Bronchial epithelial cell (primary cell): ENCODE results near the gene TNP2. TPM values are rescaled to one million over a fixed set of nuclear protein-coding genes. Genes with fewer than 3 reads are reported as not detected.

Source experiments
- DNase-seq: peaks from one replicate; pipeline ENCODE4 v3.0.0-alpha.2; 2010; ENCODE audit warnings: low read depth
- FAIRE-seq: peaks from 2 replicates; lab custom pipeline; 2011; peaks lifted over from hg19 to GRCh38; lab: Jason Lieb, UNC
- H3K27me3 ChIP-seq: 2 replicates; pipeline ENCODE4 v1.5.1; 2011; ENCODE audit warnings: low read length; ENCODE audit not compliant: control insufficient read depth, insufficient read depth
- H3K36me3 ChIP-seq: 2 replicates; pipeline ENCODE4 v1.5.1; 2011; ENCODE audit warnings: low read length; ENCODE audit not compliant: control insufficient read depth, insufficient read depth
- H3K4me3 ChIP-seq: 2 replicates; pipeline ENCODE4 v1.5.1; 2011; ENCODE audit warnings: mild to moderate bottlenecking, low read depth, low read length, control low read depth
- total RNA-seq: library from RNA; depleted of rRNA; stranded (reverse); fragments of >200 nt; gene quantifications from 2 replicates; pipeline ENCODE4 v1.2.1, GENCODE V29; 2014
- TF ChIP-seq, protein P1 (sequence below): IDR thresholded peaks from 2 replicates; pipeline ENCODE4 v1.5.1; 2011; ENCODE audit warnings: mild to moderate bottlenecking, moderate library complexity, low read length, control low read depth, inconsistent platforms; ENCODE audit not compliant: insufficient read depth, severe bottlenecking

Gene TNP2
- total RNA-seq, 1 donor from 2014 or later: not detected

DNA sequence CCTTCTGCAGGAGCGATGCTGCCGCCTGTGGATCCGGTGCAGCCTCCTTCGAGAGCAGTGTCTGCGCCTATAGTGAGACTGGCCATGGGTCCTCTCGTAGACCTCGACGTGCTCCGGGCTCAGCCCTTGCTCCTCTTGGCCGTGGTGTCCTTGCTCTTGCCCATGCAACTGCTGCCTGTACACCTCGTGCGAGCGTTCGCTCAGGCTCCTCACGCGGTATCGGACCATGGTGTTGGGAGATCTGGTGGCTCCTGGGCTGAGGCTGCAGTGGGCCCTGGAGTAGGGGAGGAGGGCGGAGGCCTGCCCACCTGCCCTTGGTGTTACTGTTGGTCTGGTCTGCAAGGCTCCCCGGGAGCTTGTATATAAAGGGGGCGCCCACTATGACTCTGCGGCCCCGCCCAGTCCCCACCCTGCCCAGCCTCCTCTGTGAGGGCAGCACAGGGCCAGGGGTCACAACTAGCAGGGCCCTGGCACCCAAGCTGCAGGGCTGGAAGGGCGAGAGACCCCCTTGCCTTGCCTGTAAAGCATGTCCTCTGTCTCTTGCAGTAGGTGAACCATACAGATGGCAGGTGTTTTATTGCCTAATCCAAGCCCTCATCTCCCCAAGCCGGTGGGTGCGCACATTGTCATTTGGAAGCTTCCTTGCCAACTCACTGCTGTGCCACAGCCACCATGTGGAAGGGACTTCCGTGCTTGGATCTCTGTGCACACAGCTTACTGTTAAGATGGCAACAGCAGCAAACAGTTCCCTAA is 7.2 kb upstream of the TNP2 start, which contains the start of gene PRM2:
PRM2 (minus strand) TSS at position 338 of the 753 bp plus-strand sequence; CDS start at position 228, 110 bp downstream.
- TF ChIP-seq, protein P1, sequence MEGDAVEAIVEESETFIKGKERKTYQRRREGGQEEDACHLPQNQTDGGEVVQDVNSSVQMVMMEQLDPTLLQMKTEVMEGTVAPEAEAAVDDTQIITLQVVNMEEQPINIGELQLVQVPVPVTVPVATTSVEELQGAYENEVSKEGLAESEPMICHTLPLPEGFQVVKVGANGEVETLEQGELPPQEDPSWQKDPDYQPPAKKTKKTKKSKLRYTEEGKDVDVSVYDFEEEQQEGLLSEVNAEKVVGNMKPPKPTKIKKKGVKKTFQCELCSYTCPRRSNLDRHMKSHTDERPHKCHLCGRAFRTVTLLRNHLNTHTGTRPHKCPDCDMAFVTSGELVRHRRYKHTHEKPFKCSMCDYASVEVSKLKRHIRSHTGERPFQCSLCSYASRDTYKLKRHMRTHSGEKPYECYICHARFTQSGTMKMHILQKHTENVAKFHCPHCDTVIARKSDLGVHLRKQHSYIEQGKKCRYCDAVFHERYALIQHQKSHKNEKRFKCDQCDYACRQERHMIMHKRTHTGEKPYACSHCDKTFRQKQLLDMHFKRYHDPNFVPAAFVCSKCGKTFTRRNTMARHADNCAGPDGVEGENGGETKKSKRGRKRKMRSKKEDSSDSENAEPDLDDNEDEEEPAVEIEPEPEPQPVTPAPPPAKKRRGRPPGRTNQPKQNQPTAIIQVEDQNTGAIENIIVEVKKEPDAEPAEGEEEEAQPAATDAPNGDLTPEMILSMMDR: no peak
- FAIRE-seq: no peak
- no peak within 1 kb of the TSS for H3K4me3 ChIP-seq
- H3K27me3 ChIP-seq: peaks cover 2% of the 10 kb centered on the region
- no peaks in the 10 kb centered on the region for H3K36me3 ChIP-seq
- DNase-seq: no peak

DNA sequence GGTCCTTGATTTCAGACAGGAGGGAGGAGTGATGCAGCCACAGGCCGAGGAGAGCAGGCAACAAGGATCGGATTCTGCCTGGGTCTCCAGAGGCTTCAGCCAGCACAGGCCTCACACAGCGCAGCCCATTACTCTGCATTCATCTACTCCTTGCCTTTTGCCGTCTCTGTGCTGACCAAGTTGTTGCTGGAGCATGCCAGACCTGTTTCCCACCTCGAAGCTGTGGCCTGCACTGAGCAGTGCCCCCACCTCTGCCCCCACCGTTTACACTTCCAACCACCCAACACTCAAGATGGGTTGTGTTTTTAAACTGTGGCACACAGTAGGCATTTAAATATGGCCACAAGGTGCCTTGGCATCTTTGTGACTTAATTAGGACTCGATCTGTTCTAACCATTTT is 5.8 kb upstream of the TNP2 start:
- DNase-seq (no peak), FAIRE-seq (no peak)
- TF ChIP-seq, protein P1: no peak
- no peaks in the 10 kb centered on the region for H3K36me3 ChIP-seq
- H3K4me3 ChIP-seq: no peak overlapping the region
- H3K27me3 ChIP-seq: peaks cover 2% of the 10 kb centered on the region

DNA sequence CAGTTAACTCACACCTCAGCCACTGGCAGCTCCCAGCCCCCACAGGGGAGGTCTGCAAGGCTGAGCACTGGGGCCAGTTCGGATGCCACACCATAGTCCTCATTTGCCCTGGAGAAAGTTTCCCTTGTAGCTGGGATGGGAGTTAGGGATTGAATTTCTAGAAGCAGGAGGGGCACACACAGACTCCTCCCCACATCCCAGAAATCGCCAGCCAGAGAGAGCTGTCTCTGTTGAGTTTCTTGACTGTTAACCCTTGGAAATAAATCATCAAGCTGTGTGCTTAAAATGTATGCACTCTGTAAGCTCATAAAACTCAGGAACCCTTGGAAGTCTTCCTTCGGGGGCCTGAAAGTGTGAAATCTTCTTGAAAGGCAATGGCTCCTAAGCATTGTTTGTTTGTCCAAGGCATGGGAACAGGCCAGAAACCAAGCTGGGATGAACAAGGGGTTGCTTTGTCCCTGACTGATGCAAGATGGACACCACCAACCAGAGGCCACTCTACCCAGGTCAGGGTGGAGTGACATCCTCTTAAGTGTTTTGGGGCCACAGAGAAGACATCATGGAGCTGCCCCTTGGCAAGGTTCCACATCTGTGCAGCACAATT is 4.7 kb upstream of the TNP2 start:
- TF ChIP-seq, protein P1: no peak
- no peaks in the 10 kb centered on the region for H3K36me3 ChIP-seq
- peaks cover 2% of the 10 kb centered on the region for H3K27me3 ChIP-seq
- DNase-seq (no peak), FAIRE-seq (no peak)
- no peak overlapping the region for H3K4me3 ChIP-seq

- DNase-seq (no peak), FAIRE-seq (no peak)
- TF ChIP-seq, protein P1: no peak
- H3K36me3 ChIP-seq: no peaks in the 10 kb centered on the region
- no peaks in the 10 kb centered on the region for H3K27me3 ChIP-seq
- H3K4me3 ChIP-seq: no peak within 1 kb of the TSS
These were observed 4.0 kb upstream of the TNP2 start, which contains the start of gene PRM3 for GRCh38 chr16:11272921-11273720. PRM3 (minus strand) TSS chr16:11273629; CDS start chr16:11273595, 34 bp downstream.

GRCh38 chr16:11272484-11272883 is 3.4 kb upstream of the TNP2 start:
- Histone ChIP-seq H3K36me3 (no peaks in the 10 kb centered on the region), H3K27me3 (no peaks in the 10 kb centered on the region), H3K4me3 (no peak overlapping the region)
- FAIRE-seq (no peak), DNase-seq (peak; percentile 46)
- TF ChIP-seq, protein P1: no peak
